DOHH2 (cell line): ENCODE measurements around the gene FEM1B.

Experiments
- EZH2phosphoT487 ChIP-seq: fragments of 200-600 bp; sonication (generic); IDR thresholded peaks from 2 replicates; pipeline ENCODE4 v1.6.1; 2017; ENCODE audit warnings: borderline replicate concordance, mild to moderate bottlenecking, antibody characterized with exemption, low read length, moderate library complexity, mixed read lengths
- TF ChIP-seq, protein P1 (sequence below): fragments of 200-600 bp; sonication (generic); IDR thresholded peaks from one replicate; pipeline ENCODE4 v1.5.1; 2014; ENCODE audit warnings: antibody characterized with exemption, mild to moderate bottlenecking, low read depth, low read length; ENCODE audit not compliant: poor library complexity, severe bottlenecking

- TF ChIP-seq, protein P1, sequence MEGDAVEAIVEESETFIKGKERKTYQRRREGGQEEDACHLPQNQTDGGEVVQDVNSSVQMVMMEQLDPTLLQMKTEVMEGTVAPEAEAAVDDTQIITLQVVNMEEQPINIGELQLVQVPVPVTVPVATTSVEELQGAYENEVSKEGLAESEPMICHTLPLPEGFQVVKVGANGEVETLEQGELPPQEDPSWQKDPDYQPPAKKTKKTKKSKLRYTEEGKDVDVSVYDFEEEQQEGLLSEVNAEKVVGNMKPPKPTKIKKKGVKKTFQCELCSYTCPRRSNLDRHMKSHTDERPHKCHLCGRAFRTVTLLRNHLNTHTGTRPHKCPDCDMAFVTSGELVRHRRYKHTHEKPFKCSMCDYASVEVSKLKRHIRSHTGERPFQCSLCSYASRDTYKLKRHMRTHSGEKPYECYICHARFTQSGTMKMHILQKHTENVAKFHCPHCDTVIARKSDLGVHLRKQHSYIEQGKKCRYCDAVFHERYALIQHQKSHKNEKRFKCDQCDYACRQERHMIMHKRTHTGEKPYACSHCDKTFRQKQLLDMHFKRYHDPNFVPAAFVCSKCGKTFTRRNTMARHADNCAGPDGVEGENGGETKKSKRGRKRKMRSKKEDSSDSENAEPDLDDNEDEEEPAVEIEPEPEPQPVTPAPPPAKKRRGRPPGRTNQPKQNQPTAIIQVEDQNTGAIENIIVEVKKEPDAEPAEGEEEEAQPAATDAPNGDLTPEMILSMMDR: no peak
- no peak for TF ChIP-seq EZH2phosphoT487
Measured at GRCh38 chr15:68274201-68274848, 3.2 kb upstream of the FEM1B start.
